ENCODE data around the gene PSMG1. TPM values are rescaled to one million over a fixed set of nuclear protein-coding genes. Genes with fewer than 3 reads are reported as not detected.

PSMG1 gene
- total RNA-seq, 1 donor from 2014 or later: 19.5 TPM

- DNase-seq (no peak), ATAC-seq (no peak)
- intact Hi-C loops (cut with micrococcal nuclease): no loop called here
Observed at GRCh38 chr21:39193380-39193779, 10.1 kb upstream of the PSMG1 start.

- DNase-seq (no peak), ATAC-seq (no peak)
- intact Hi-C loops (cut with micrococcal nuclease): no loop called here
Observed at GRCh38 chr21:39189857-39190604, 6.8 kb upstream of the PSMG1 start.

- no peak for ATAC-seq
- DNase-seq: no peak
- intact Hi-C loops (cut with micrococcal nuclease): no loop called here
Observed at GRCh38 chr21:39188521-39189139, 5.4 kb upstream of the PSMG1 start.

GRCh38 chr21:39187141-39187540 lies 3.9 kb upstream of the PSMG1 start:
- no peak for DNase-seq
- ATAC-seq: no peak
- intact Hi-C loops (cut with micrococcal nuclease): no loop called here

GRCh38 chr21:39186676-39187075 lies 3.4 kb upstream of the PSMG1 start:
- intact Hi-C loops (cut with micrococcal nuclease): no loop called here
- no peak for DNase-seq

GRCh38 chr21:39185157-39185556 lies 1.9 kb upstream of the PSMG1 start:
- ATAC-seq (no peak), DNase-seq (no peak)
- intact Hi-C loops (cut with micrococcal nuclease): no loop called here

More at GRCh38 chr21:39186676-39187075, 3.4 kb upstream of the PSMG1 start:
- no peak for ATAC-seq

- no peak for DNase-seq
- ATAC-seq: no peak
- intact Hi-C loops (cut with micrococcal nuclease): no loop called here
Observed at GRCh38 chr21:39184050-39184980, 1.1 kb upstream of the PSMG1 start.

GRCh38 chr21:39182484-39183271 lies 573 bp downstream of the PSMG1 start:
- DNase-seq: no peak
- intact Hi-C loops (cut with micrococcal nuclease): no loop called here
- peak; percentile 4 for ATAC-seq

- no peak for ATAC-seq
- DNase-seq: no peak
- intact Hi-C loops (cut with micrococcal nuclease): no loop called here
Observed at GRCh38 chr21:39182016-39182415, 1.2 kb downstream of the PSMG1 start.

- DNase-seq: no peak
- intact Hi-C loops (cut with micrococcal nuclease): no loop called here
- ATAC-seq: no peak
Observed at GRCh38 chr21:39181205-39181818, 1.9 kb downstream of the PSMG1 start.

- DNase-seq (no peak), ATAC-seq (no peak)
- intact Hi-C loops (cut with micrococcal nuclease): no loop called here
Observed at GRCh38 chr21:39180429-39181019, 2.7 kb downstream of the PSMG1 start.

- intact Hi-C loops (cut with micrococcal nuclease): no loop called here
- DNase-seq (no peak), ATAC-seq (no peak)
Observed at GRCh38 chr21:39178421-39178820, 4.8 kb downstream of the PSMG1 start.

- DNase-seq (no peak), ATAC-seq (peak; percentile 41)
- intact Hi-C loops (cut with micrococcal nuclease): no loop called here
Observed at GRCh38 chr21:39176271-39176709, 7.0 kb downstream of the PSMG1 start.

GRCh38 chr21:39175665-39176064 lies 7.6 kb downstream of the PSMG1 start:
- DNase-seq: no peak
- intact Hi-C loops (cut with micrococcal nuclease): no loop called here
- peak; percentile 32 for ATAC-seq

GRCh38 chr21:39175154-39175553 lies 8.1 kb downstream of the PSMG1 start:
- intact Hi-C loops (cut with micrococcal nuclease): no loop called here
- ATAC-seq (no peak), DNase-seq (no peak)

GRCh38 chr21:39173716-39174680 lies 9.3 kb downstream of the PSMG1 start:
- intact Hi-C loops (cut with micrococcal nuclease): no loop called here
- no peak for ATAC-seq
- no peak for DNase-seq

- intact Hi-C loops (cut with micrococcal nuclease): no loop called here
- DNase-seq: no peak
Observed at GRCh38 chr21:39169906-39170305, 13.3 kb downstream of the PSMG1 start.

More at GRCh38 chr21:39169906-39170305, 13.3 kb downstream of the PSMG1 start:
- ATAC-seq: no peak

Data from left ventricle myocardium superior (tissue), 1 donor.